Uterus (tissue), 2 donors: Measurements from ENCODE around the gene CAPS.

Experiments
- CTCF ChIP-seq, 4 experiments: fragments of 200-600 bp in 2 of 4; fragments of 450-650 bp in 2 of 4; sonication (generic) in 2 of 4; IDR thresholded peaks; one replicate each; pipeline ENCODE4 v1.5.1; 2016 to 2019; ENCODE audit warnings: antibody characterized with exemption in 4 of 4, mild to moderate bottlenecking in 2 of 4, moderate library complexity in 1 of 4
- POLR2A ChIP-seq, 2 donors: fragments of 450-650 bp; IDR thresholded peaks; one replicate each; pipeline ENCODE4 v1.6.1; 2016; ENCODE audit warnings: antibody characterized with exemption in 2 of 2, mild to moderate bottlenecking in 1 of 2, moderate library complexity in 1 of 2

GRCh38 chr19:5955636-5955935 lies 41.5 kb downstream of the CAPS start:
- TF ChIP-seq CTCF (IDR thresholded peaks at IDR 0.05) (no peak), POLR2A (IDR thresholded peaks at IDR 0.05) (no peak)
